HG02970 (cell line): ENCODE measurements around the gene ADAMTS6.
A peak's percentile ranks its signal among the peaks of the same experiment; 100 is the strongest.
"Not testable (repeated sequence)": the region's sequence is repeated elsewhere in the genome, so short reads cannot be mapped to it uniquely, and the experiment has no call there.

ENCODE experiments used
- ATAC-seq: cut with Tn5 transposase; IDR thresholded peaks from one replicate; pipeline ENCODE4 v1.9.1; 2021; ENCODE audit warnings: mild to moderate bottlenecking, moderate library complexity, moderate number of reproducible peaks; ENCODE audit not compliant: unreplicated experiment, low FRiP score

ADAMTS6 gene, protein sequence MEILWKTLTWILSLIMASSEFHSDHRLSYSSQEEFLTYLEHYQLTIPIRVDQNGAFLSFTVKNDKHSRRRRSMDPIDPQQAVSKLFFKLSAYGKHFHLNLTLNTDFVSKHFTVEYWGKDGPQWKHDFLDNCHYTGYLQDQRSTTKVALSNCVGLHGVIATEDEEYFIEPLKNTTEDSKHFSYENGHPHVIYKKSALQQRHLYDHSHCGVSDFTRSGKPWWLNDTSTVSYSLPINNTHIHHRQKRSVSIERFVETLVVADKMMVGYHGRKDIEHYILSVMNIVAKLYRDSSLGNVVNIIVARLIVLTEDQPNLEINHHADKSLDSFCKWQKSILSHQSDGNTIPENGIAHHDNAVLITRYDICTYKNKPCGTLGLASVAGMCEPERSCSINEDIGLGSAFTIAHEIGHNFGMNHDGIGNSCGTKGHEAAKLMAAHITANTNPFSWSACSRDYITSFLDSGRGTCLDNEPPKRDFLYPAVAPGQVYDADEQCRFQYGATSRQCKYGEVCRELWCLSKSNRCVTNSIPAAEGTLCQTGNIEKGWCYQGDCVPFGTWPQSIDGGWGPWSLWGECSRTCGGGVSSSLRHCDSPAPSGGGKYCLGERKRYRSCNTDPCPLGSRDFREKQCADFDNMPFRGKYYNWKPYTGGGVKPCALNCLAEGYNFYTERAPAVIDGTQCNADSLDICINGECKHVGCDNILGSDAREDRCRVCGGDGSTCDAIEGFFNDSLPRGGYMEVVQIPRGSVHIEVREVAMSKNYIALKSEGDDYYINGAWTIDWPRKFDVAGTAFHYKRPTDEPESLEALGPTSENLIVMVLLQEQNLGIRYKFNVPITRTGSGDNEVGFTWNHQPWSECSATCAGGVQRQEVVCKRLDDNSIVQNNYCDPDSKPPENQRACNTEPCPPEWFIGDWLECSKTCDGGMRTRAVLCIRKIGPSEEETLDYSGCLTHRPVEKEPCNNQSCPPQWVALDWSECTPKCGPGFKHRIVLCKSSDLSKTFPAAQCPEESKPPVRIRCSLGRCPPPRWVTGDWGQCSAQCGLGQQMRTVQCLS (N-terminal part only)

GRCh38 chr5:65481635-65482295 is at the start of gene ADAMTS6:
Gene ADAMTS6 (minus strand): TSS chr5:65481920. CDS start chr5:65473673, 8,247 bp downstream.
- ATAC-seq: peak; percentile 72

DNA sequence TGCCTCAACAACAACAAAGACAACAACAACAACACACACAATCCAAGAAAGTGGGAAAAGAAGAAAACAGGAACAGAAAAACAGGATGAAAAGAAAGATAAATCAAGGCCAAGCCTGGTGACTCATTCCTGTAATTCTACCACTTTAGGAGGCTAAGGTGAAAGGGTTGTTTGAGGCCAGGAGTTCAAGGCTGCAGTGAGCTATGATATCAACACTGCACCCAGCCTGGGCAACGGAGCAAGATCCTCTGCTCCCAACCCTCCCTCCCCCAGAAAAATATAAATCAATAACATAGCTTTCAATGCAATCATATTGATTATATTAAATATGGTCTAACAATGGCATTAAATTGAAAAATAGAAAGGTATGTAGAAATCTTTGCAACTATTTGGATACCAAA is 49.2 kb upstream of the ADAMTS6 start:
- ATAC-seq: no peak

- ATAC-seq: no peak
Observed at GRCh38 chr5:65525726-65526125, 44.0 kb upstream of the ADAMTS6 start.

DNA sequence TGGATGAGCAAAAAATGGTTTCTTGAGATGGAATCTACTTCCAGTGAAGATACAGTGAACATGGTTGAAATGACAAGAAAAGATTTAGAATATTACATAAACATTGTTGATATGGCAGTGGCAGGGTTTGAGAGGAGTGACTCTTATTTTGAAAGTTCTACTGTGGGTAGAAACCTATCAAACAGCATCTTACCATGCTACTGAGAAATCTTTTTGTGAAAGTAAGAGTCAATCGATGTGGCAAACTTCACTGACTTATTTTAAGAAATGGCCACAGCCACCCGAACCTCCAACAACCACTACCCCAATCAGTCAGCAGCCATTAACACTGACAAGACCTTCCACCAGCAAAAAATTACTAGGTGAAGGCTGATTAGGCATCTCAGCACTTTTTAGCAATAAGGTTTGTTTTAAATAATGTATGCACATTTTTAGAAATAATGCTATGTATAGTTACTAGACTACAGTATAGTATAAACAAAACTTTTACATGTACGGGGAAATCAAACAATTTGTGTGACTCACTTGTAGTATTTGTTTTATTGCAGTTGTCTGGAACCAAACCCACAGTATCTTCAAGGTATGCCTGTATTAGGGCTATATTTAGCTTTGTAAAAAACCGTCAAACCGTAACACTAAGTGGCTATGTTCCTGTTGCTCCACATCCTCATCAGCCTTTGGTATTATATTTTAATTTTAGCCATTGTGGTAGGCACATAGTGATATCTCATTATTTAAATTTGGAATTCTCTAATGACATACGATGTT is 30.6 kb upstream of the ADAMTS6 start:
- ATAC-seq: no peak

GRCh38 chr5:65508978-65509377 is 27.3 kb upstream of the ADAMTS6 start:
- no peak for ATAC-seq

DNA sequence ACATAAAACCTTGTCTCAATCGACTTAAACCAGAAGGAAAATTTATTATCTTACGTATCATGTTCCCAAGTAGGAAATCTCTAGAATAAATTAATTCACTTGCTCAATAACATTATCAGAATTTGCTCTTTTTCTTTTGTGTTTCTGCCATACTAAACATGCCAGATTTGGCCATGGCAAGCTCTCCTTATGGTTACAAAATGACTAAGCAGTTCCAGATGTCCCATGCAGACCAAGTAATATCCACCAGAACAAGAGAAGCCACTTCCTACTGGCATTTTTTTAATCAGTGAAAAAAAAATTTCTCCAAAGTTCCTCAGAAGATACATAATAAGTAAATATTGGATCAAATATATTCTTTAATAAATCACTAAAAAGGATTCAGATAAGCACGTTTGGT is 25.2 kb upstream of the ADAMTS6 start:
- no peak for ATAC-seq

DNA sequence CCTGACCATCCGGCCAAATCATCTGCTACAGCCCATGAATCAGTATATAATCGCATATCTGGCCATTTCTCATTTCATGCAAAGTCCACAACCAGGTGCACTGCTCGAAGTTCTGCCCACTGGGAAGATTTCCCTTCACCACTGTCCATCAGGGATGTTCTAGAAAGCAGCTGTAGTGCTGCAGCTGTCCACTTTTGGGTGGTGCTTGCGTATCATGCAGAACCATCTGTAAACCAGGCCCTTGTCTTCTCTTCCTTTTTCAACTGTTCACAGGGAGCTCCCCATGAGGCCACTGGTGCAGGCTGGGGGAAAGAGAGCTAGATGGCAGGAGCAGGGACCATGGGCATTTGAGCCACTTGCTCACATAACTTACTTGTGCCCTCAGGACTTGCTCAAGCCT is 7.4 kb upstream of the ADAMTS6 start:
- no peak for ATAC-seq

DNA sequence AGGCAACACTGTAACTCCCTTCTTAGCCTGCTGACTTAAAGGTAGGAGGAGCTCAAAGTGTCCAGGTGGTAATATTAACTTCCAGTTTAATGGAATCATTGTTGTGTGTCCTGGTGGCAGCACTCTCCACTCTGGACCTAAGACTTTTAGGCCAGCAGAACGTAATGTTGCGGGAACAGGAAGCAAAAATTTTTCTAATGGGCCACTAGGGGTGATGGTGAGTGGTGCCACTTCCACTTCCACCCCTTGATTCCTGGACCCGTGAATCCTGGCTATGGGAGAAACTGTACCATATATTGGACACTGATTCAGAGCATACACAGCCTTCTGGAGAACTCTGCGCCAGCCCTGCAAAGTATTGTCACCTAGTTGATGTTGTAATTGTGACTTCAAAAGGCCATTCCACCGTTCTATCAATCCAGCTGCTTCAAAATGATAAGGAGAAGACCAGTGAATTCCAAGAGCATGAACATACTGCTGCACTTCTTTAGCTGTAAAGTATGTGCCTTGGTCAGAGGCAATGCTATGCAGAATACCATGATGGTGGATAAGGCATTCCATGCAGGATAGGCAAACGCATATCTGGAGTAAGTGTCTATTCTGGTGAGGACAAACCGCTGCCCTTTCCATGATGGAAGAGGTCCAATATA is 6.4 kb upstream of the ADAMTS6 start:
- ATAC-seq: not testable (repeated sequence)

- not testable (repeated sequence) for ATAC-seq
Observed at GRCh38 chr5:65486803-65487202, 5.1 kb upstream of the ADAMTS6 start.

DNA sequence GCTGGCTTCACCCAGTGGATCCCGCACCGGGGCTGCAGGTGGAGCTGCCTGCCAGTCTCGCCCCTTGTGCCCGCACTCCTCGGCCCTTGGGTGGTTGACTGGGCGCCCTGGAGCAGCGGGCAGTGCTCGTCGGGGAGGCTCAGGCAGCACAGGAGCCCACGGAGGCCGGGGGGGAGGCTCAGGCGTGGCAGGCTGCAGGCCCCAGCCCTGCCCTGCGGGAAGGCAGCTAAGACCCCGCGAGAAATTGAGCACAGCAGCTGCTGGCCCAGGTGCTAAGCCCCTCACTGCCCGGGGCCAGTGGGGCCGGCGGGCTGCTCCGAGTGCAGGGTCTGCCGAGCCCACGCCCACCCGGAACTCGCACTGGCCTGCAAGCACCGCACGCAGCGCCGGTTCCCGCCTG is 3.7 kb upstream of the ADAMTS6 start:
- ATAC-seq: no peak

DNA sequence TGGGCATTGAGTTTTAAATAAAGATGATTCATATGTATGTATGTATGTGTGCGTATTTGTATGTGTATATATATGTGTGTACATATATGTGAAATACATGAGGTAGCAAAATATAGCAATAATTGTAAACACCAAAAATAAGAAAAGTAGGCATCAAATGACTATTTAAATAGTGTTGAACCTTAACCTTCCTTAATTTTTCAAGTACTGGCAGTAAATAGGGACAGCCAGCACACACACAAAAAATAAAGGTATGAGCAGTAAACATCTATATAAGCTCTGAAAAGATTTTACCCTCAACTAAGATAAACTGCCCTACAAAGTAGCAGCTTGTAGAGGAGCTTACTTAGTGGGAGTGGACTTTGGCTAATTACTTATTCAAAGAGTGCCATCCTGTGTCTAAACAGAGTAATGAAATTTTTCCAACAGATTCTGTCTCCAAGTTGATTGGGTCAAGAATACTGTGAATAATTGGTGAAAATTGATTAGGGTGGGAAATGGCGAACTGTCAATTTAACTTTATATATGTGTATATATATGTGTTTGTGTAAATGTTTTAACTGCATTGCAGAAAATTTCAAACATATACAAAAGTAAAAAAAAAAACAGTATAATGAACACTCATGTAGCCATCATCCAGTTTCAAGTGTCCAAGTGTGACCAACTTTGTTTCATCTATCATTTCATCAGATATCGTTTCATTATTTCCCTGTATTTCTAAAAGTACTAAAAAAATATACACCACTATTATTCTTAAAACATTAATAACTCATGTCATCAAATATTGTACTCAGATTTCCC is 2.0 kb upstream of the ADAMTS6 start:
- ATAC-seq: no peak

DNA sequence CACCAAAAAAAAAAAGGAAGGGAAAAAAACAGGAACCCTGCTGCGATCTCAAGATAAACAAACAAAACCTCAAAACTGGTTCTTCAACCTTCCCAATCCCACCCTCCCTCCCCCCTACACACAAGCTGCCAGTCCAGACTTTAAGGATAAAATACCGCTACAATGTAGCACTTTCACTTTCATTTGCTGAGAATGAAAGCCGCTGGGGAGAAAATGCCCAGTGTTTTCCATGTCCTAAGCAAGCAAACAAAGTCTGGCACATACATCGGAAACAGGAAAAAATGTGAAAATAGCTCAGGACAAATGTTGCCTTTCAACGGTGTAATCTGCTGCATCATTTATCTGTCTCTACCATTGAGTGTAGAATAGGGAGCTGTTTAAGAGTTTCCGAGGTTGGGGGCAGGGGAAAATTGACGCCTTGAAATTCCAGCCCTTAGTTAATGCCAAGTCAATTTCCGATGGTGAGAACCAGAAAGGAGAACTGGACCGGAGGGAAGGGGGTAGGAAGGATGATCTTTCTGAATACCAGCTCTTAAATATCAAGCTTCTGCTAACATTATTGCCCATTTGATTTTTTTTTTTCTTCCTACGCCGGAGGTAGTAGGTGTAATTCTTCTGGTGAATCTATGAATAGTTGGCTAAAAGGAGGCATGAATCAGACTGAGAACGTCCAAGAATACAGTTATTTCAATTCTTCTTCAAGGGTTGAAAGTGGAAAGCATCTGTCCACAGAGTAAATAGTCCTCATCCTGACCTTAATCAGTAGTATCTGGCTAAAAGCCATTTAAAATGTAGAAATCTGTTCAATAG is 1.2 kb upstream of the ADAMTS6 start:
- no peak for ATAC-seq

- no peak for ATAC-seq
Observed at GRCh38 chr5:65482296-65482735, 596 bp upstream of the ADAMTS6 start.

- ATAC-seq: no peak
Observed at GRCh38 chr5:65481171-65481581, 544 bp downstream of the ADAMTS6 start.

GRCh38 chr5:65480306-65480865 is 1.3 kb downstream of the ADAMTS6 start:
- no peak for ATAC-seq

GRCh38 chr5:65479527-65479926 is 2.2 kb downstream of the ADAMTS6 start:
- ATAC-seq: no peak

DNA sequence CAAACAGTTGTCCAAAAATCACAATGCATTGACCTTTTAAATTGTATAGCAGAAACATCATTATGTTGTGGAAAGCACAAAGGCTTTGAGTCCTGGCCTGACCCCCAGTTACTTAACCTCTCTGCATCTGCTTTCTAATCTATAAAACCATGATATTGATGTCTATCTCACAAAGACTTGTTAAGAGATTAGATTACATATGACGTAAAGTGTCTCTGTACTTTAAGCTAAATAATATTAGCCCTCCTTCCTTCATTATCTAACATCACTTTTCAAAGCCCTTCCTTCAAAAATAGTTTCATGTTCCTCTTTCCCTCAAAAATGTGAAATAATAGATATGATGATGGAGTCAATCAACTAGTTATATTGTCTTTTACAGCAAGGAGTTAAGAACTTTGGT is 3.4 kb downstream of the ADAMTS6 start:
- ATAC-seq: no peak
